Measurements from ENCODE around the gene ZBTB21.

Gene ZBTB21

DNA sequence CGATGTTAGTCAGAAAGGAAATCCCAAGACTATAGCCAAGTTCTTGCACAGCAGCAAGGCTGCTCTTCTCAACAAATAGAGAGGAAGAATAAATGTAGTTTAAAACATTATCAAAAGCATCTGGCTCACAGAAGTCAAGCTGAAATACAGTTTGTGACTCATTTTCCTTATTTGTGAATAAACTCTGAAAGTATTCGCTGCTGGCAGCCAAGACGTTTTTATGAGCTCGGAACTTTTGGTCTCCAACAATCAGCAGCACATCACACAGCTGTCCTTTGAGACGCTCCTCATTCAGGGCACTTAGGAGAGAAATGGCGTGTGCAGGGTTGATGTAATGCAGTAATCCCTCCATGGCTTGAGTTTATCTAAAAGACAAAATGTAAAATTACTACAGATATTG is 16.4 kb downstream of the ZBTB21 start:
- TF ChIP-seq, protein P1, sequence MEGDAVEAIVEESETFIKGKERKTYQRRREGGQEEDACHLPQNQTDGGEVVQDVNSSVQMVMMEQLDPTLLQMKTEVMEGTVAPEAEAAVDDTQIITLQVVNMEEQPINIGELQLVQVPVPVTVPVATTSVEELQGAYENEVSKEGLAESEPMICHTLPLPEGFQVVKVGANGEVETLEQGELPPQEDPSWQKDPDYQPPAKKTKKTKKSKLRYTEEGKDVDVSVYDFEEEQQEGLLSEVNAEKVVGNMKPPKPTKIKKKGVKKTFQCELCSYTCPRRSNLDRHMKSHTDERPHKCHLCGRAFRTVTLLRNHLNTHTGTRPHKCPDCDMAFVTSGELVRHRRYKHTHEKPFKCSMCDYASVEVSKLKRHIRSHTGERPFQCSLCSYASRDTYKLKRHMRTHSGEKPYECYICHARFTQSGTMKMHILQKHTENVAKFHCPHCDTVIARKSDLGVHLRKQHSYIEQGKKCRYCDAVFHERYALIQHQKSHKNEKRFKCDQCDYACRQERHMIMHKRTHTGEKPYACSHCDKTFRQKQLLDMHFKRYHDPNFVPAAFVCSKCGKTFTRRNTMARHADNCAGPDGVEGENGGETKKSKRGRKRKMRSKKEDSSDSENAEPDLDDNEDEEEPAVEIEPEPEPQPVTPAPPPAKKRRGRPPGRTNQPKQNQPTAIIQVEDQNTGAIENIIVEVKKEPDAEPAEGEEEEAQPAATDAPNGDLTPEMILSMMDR (IDR thresholded peaks at IDR 0.05; ENCODE audit: insufficient read depth, missing control alignments): no peak
- no peak for DNase-seq (ENCODE audit: insufficient read length, low spot score)
- no peak for FAIRE-seq

DNA sequence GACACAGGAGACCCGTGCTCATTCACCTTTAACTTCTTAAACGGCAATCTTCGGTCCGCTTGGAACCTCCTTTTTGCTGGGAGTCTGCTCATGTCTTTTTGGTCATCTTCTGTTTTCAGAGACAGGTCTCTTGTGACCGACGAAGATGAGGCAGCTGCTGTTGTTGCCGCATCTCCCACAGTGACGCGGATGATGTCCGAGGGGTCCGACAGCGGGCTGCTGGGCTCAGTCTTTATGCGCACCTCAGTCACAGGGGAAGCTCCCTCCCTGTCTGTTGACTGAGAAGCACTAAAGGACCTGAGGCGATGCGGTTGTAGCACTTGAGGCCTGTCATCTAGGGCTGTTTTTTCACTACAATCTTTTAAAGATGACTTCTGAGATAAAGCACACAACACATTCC is 17.6 kb downstream of the ZBTB21 start:
- DNase-seq (ENCODE audit: insufficient read length, low spot score) (no peak), FAIRE-seq (no peak)
- TF ChIP-seq, protein P1 (IDR thresholded peaks at IDR 0.05; ENCODE audit: insufficient read depth, missing control alignments): no peak

DNA sequence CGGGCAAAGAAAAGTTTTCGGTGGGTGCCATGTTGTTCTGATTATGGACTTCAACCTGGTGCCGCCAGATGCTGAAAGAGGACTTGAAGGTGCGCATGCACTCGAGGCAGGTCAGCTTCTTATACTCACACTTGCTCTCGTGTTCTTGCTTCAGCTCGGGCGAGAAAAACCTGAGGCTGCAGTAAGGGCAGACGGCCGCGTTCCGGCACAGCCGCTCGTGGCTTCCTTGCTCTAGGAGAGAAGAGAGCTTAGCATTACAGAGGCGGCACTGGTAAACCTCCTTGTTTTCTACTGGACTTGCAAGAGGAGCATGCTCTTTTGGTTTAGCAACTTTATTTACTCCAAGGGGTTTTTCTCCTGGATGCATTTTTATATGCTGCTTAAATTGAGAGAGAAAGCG is 18.5 kb downstream of the ZBTB21 start:
- FAIRE-seq (no peak), DNase-seq (ENCODE audit: insufficient read length, low spot score) (no peak)
- TF ChIP-seq, protein P1 (IDR thresholded peaks at IDR 0.05; ENCODE audit: insufficient read depth, missing control alignments): no peak

DNA sequence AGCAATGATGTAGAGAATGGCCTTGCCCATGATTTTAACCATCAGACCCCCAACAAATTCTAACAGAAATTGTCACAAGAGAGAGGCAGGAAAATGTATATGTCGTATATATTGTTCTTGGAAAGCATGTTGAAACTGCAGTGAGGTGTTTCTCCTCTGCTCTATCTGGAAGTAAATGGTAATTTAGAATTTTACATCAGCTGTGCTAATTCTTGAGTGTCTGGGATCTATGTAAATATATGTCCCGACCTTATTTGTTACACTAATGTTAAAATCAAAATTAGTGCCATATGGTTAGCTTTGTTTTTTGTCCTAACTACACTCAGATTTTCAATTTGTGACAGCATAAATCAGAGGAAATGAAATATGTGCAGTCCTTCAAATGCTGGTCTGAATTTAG is 20.5 kb downstream of the ZBTB21 start:
- TF ChIP-seq, protein P1 (IDR thresholded peaks at IDR 0.05; ENCODE audit: insufficient read depth, missing control alignments): no peak
- FAIRE-seq (no peak), DNase-seq (ENCODE audit: insufficient read length, low spot score) (no peak)

DNA sequence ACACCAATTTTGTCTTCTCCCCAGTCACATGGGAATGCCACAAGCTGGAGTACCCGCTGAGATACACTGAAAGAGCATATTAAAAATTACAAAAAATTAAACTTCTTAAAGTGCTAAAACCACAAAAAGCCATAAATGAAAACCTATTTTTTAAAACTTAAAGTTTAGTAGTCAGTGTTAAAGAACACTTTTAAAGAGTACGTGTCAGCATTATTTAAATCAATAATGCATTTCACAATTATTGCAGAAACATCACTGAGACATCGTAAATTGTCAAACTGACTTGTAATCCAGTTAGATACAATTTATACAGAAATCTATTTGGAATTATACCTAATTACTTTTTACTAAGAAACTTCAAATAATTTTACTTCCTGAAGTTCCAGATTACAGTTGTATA is 22.9 kb downstream of the ZBTB21 start:
- TF ChIP-seq, protein P1 (IDR thresholded peaks at IDR 0.05; ENCODE audit: insufficient read depth, missing control alignments): no peak
- DNase-seq (ENCODE audit: insufficient read length, low spot score) (no peak), FAIRE-seq (no peak)

DNA sequence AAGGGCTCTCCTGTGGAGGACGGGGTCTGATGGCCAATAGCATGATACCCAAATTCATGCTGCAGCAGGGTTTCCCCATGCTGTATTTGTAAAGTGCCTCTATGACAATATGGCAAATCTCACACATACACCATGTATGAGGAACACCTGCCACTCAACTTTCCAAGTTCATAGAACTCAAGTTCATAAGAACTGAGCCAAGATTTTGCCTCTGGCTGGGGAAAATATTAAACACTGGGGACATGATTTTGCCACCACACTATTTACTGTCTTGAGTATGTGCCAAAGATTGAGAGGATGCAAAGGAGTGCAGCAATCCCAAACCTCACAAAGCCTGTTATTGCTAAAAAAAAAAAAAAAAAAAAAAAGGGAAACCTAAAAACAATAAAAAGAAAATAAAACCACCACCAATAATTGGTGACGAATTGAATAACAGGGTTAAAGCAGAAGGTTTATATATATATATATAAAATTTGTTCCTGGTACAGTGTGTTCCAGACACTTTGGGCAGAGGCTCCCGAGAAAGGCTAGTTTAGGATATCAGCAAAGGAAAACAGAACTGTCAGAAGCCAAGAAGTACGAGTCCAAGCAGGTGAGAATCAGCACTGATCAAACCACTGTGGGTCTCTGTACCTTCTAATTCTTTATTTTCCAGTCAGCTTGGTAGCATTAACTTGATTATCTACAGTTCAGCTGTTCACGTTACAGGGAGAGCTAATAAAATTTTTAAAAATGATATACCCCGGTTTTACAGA is 24.3 kb downstream of the ZBTB21 start:
- TF ChIP-seq, protein P1 (IDR thresholded peaks at IDR 0.05; ENCODE audit: insufficient read depth, missing control alignments): no peak
- FAIRE-seq: no peak
- no peak for DNase-seq (ENCODE audit: insufficient read length, low spot score)

DNA sequence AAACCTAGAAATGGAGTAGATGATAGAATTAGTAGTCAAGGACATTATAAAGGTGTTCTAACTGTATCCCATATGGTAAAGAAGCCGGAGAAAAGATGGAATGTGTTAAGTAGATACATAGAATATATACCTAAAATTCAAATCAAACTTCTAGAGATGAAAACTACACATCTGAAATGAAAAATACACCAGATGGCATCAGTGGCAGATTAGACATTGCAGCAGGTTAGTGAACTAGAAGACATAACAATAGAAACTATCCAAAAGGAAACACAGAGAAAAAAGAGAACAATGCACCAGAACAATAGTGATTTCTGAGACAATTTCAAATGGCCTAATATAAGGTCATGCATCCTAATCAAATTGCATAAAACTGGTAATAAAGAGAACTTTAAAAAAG is 26.9 kb downstream of the ZBTB21 start:
- FAIRE-seq: no peak
- TF ChIP-seq, protein P1 (IDR thresholded peaks at IDR 0.05; ENCODE audit: insufficient read depth, missing control alignments): no peak
- no peak for DNase-seq (ENCODE audit: insufficient read length, low spot score)

All from D721Med (cell line).